GM18526 (cell line): Measurements from ENCODE around the gene TRIM67.

ENCODE experiments used
- POLR2A ChIP-seq: IDR thresholded peaks from 3 replicates; pipeline ENCODE4 v1.6.1; 2011; ENCODE audit not compliant: insufficient read length; ENCODE audit errors: extremely low read depth

Gene TRIM67

DNA sequence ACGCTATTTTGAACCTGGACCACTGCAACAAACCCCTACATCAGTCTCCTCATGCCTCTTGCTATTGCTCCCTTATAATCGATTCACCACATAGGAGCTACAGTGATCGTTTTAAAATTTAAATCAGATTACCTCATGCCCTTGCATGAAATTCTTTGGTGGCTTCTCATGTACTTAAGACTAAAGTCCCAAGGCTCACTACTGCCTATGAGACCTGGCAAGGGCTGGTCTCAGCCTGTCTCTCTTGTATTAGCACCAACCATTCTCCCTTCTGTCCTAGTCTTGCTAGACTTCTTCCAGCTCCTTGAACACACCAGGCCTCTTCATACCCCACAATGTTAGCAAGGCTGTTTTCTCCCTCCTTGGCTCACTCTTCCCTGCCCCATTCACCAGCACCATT, 72.6 kb downstream of the TRIM67 start:
- TF ChIP-seq POLR2A: no peak

DNA sequence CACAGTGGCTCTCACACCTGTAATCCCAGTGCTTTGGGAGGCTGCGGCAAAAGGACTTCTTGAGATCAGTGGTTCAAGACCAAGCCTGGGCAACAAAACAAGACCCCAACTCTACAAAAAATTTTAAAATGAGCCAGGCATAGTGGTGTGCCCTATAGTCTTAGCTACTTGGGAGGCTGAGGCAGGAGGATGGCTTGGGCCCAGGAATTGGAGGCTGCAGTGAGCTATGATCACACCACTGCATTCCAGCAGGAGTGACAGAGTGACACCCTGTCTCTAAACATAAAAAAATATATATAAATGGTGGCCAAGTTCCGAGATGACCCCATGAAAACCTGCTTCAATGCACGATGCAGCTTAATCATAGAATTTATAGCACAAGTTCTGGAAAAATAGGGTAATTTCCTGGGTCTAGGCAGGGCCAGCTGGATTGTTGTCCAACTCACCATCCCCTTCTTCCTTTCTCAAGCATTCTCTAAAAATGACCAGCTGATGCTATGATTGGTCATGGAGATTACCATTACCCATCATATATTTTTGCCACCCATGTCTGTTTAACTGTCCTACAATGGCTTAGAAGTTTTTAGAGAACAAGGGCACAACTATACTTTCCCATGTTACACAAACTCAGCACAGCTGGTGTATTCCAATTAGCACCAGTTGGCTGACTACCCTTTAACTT, 73.8 kb downstream of the TRIM67 start:
- no peak for TF ChIP-seq POLR2A

- no peak for TF ChIP-seq POLR2A
Measured at GRCh38 chr1:231236208-231236591, 74.3 kb downstream of the TRIM67 start.

- TF ChIP-seq POLR2A: no peak
Measured at GRCh38 chr1:231236938-231237337, 75.1 kb downstream of the TRIM67 start.

DNA sequence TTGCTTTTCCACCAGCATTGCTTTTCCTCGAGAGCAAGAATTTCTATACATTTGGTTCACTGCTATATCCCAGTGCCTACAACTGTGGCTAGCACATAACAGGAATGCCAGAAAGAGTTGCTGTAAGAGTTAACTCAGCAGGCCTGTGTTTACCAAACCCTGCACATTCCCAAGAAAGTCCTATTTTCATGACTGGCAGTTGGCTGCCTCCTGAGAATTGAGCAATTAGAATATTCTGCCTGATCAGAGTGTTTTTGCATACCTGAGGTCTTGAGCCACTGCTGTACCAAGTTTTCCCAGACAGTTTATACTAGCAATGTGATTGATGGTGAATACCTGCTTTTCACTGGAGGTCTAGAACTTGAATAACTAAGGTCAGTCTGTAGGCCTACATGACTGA, 76.4 kb downstream of the TRIM67 start:
- no peak for TF ChIP-seq POLR2A

DNA sequence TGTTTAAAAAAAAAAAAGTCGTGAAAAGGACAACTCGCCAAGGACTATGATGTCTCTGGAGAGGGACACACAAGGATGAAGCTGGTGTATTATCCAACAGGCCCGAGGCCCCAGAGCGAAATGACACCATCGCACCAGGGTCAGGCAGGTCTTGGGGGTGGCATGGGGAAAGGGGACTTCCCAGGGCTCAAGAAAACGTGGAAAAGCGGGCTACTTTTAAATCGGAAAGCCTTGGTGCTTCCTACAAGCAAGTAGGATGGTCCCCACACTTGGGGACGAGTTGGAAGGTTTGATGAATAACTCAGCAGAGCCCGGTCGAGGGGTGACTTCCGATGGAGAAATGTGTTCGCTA, 78.6 kb downstream of the TRIM67 start:
- TF ChIP-seq POLR2A: no peak

- TF ChIP-seq POLR2A: peak; percentile 95
Measured at GRCh38 chr1:231240883-231241735, 79.3 kb downstream of the TRIM67 start, which contains the start of gene GNPAT. Gene GNPAT (plus strand): TSS chr1:231241212. CDS start chr1:231241379, 167 bp downstream.

GRCh38 chr1:231241750-231242149, 79.9 kb downstream of the TRIM67 start:
- TF ChIP-seq POLR2A: no peak

GRCh38 chr1:231242516-231243198, 80.8 kb downstream of the TRIM67 start:
- no peak for TF ChIP-seq POLR2A

- TF ChIP-seq POLR2A: no peak
Measured at GRCh38 chr1:231248778-231249177, 86.9 kb downstream of the TRIM67 start.

DNA sequence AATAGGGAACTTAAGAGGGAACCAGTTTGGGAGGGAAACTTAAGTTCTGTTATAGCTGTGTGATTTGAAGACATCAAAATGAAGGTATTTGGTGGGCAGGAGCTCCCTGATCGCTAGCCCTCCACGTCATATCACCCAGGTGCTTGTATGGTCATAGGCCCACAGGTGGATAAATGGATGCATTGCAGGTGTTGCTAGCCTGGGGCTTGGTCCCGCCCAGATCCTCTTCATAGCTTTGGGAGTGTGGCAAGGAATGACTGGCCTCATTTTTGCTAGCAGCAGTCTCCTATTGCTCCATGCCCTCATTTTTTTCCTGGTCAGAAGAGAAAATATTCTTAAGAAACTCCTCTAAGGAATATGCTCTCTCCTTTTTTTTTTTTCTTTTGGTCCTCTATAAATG, 90.5 kb downstream of the TRIM67 start:
- TF ChIP-seq POLR2A: no peak

DNA sequence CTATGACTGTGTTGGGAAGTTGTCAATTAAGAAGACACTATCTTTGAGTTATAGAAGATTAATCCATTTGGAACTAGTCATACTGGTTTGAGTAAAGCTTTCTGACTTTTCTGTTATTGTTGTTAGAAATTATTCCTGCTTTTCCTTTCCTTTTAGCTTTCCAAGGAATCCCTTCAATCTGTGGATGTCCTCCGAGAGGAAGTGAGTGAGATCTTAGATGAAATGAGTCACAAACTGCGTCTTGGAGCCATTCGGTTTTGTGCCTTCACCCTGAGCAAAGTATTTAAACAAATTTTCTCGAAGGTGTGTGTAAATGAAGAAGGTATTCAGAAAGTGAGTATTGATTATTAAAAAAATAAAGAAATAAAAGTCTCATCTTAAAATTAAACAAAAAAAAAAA, 98.5 kb downstream of the TRIM67 start:
- no peak for TF ChIP-seq POLR2A

DNA sequence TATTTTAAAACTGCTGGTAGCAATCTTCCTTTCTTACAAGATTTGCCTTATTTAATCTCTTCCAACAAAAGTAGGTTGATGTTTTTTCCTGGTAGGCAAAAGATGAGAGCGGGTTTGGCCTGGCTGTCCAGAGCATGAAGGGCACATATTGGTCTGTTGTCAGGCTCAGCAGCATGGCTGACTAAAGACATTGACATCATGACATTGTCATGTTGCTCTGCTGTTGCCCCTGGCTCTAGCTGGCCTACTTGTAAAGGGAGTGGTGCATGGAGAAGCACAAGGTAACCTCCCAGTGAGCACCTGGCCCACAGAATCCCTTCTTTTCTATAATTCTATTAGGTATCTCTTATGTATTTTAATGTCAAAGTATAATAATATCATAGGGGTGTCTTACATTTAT, 102.8 kb downstream of the TRIM67 start:
- TF ChIP-seq POLR2A: no peak

GRCh38 chr1:231265379-231265778, 103.5 kb downstream of the TRIM67 start:
- TF ChIP-seq POLR2A: no peak

DNA sequence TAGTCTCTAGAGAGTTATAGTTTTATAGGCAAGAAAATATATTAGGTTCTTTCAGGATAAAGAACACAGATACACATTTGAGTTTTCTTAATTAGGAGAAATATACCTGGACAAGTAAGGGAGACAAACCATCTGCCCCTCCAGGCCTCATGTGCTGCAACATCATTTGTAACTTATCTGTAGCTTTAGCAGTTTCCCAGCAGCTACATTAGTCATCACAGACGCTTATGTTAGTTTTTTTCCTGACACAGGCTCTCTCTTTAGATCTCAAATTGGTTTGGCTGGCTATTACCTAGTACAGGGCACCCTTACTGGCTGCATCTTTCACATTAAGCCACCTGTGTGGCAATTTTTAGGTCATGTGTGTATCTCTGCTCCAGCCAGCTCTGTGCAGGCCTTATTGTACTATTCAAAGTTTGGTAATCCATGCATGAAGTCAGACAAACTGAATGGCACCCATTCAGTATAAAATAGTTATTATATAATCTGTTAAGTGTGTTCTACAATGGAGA, 105.0 kb downstream of the TRIM67 start:
- no peak for TF ChIP-seq POLR2A
